Vagina (tissue), 2 donors: Measurements from ENCODE around the gene TMEM59.

Source experiments
- POLR2A ChIP-seq, 2 donors: fragments of 450-650 bp; IDR thresholded peaks; one replicate each; pipeline ENCODE4 v1.6.1; 2017; ENCODE audit warnings: antibody characterized with exemption in 2 of 2, mild to moderate bottlenecking in 2 of 2, moderate library complexity in 2 of 2
- POLR2AphosphoS5 ChIP-seq, 2 donors: sonication (generic); formaldehyde crosslinking; IDR thresholded peaks; one replicate each; pipeline ENCODE4 v1.9.0; 2017; ENCODE audit warnings: antibody characterized with exemption in 2 of 2, mild to moderate bottlenecking in 2 of 2, low read depth in 1 of 2; ENCODE audit not compliant: insufficient read depth in 1 of 2
- TF ChIP-seq, protein P1 (sequence below), 3 experiments: fragments of 450-650 bp in 2 of 3; fragments of 200-600 bp in 1 of 3; sonication (generic) in 1 of 3; IDR thresholded peaks; one replicate each; pipeline ENCODE4 v1.5.1; 2017 to 2019; ENCODE audit warnings: antibody characterized with exemption in 3 of 3, mild to moderate bottlenecking in 2 of 3, moderate library complexity in 2 of 3

GRCh38 chr1:54024358-54024757 lies 28.6 kb downstream of the TMEM59 start:
- TF ChIP-seq, protein P1, sequence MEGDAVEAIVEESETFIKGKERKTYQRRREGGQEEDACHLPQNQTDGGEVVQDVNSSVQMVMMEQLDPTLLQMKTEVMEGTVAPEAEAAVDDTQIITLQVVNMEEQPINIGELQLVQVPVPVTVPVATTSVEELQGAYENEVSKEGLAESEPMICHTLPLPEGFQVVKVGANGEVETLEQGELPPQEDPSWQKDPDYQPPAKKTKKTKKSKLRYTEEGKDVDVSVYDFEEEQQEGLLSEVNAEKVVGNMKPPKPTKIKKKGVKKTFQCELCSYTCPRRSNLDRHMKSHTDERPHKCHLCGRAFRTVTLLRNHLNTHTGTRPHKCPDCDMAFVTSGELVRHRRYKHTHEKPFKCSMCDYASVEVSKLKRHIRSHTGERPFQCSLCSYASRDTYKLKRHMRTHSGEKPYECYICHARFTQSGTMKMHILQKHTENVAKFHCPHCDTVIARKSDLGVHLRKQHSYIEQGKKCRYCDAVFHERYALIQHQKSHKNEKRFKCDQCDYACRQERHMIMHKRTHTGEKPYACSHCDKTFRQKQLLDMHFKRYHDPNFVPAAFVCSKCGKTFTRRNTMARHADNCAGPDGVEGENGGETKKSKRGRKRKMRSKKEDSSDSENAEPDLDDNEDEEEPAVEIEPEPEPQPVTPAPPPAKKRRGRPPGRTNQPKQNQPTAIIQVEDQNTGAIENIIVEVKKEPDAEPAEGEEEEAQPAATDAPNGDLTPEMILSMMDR (IDR thresholded peaks at IDR 0.05): no peak
- TF ChIP-seq POLR2A (IDR thresholded peaks at IDR 0.05) (no peak), POLR2AphosphoS5 (IDR thresholded peaks at IDR 0.05; ENCODE audit: insufficient read depth in 1 of 2, low read depth in 1 of 2) (no peak)
